ENCODE data around the gene TBATA. TPM values are rescaled to one million over a fixed set of nuclear protein-coding genes. Genes with fewer than 3 reads are reported as not detected.
"Not testable (repeated sequence)": the region's sequence is repeated elsewhere in the genome, so short reads cannot be mapped to it uniquely, and the experiment has no call there.

Gene TBATA
- total RNA-seq, 1 donor from 2014 or later: not detected

DNA sequence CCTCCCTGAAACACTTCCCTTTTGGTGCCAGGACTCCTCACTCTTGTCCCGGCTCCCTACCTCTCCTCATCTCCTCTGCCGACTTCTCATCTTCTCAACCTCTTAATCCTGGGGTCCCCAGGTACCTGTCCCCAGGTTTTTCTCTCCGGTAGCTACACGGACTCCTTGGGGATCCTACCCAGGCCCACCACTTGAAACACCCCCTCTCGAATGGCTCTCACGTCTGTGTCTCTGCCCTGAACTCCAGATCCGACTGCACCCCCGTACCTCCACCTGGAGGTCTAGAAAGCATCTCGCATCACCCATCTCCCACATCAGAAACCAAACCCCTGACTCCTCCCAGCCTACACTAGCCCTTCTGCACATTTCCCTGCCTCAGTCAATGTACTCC lies 4.8 kb downstream of the TBATA start:
- DNase-seq (ENCODE audit: low spot score in 2 of 2) (no peak), FAIRE-seq (no peak)

DNA sequence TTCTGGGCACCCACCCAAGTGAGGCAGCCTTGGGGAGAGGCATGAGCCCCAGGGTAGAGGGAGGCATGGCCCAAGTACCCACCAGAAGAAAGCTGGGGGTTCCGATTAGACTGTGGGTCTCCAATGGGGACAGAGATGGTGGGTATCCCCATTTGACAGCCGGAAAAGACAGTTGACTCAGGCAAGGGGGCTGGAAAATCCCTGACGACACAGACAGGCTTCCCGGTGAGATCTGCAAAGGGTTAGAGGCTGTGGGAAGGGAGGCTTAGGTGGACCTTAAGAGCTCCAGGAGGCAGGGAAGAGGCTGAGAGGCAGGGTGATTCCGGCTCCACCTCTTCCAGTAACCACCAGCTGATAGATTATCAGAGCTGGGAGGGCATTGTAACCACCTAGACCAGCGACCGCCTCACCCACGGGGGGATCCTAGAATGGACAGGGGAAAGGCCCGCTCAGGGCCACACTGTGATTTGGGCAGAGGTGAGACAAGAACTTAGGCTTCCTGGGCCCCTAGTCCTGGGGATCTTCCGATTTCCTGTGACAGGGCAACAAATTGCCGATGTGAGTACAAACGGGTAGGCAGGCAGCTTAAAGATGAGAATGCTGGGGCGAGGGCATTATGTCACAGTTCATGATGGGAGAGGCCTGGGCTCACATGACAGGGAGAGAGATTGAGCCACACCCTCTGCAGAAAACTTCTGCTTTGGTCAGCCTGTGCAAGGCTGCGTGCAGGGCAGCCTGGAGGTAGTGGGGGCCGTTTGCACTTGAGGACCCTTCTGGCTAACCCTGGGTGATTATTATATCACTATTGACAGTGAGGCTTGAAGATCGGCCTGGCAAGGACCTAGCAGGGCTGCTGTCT lies 5.4 kb downstream of the TBATA start:
- no peak for FAIRE-seq

GRCh38 chr10:70779088-70779487 lies 6.1 kb downstream of the TBATA start:
- FAIRE-seq (no peak), DNase-seq (ENCODE audit: low spot score in 2 of 2) (peak in 1 of 2 donors; percentile 42)

More for the DNA sequence above, 5.4 kb downstream of the TBATA start:
- no peak for DNase-seq (ENCODE audit: low spot score in 2 of 2)

DNA sequence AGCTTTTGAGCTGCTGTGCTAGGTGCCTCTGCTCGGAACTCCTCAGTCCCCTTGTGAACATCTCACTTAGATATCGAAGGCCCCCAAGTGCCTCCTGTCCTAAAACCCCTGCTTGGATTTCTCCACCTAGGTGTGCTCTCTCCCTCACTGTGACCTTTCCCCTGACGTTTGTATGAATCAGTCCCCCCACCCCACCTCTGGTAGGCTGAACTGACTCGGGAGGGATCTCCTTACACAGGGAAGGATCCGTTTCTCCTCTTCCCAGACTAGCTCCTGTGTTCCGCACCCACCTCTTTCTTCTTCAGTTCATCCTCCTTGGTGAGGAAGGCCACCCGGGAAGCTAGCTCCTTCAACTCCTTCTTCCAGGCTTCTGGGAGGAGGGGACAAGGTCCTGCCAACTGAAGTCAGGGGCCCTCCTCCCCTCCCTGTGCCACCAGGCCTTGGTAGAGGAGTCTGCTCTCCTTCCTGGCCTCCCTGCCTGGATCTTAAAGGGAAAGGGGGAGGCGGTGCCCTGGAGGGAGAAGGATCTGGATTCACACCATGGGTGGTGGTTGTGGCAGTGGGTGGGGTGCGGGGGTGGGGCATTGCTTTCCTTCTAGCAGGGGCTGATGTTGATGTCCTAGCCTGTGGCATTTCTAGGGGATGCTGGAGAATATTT lies 6.8 kb downstream of the TBATA start:
- FAIRE-seq: no peak
- no peak for DNase-seq (ENCODE audit: low spot score in 2 of 2)

DNA sequence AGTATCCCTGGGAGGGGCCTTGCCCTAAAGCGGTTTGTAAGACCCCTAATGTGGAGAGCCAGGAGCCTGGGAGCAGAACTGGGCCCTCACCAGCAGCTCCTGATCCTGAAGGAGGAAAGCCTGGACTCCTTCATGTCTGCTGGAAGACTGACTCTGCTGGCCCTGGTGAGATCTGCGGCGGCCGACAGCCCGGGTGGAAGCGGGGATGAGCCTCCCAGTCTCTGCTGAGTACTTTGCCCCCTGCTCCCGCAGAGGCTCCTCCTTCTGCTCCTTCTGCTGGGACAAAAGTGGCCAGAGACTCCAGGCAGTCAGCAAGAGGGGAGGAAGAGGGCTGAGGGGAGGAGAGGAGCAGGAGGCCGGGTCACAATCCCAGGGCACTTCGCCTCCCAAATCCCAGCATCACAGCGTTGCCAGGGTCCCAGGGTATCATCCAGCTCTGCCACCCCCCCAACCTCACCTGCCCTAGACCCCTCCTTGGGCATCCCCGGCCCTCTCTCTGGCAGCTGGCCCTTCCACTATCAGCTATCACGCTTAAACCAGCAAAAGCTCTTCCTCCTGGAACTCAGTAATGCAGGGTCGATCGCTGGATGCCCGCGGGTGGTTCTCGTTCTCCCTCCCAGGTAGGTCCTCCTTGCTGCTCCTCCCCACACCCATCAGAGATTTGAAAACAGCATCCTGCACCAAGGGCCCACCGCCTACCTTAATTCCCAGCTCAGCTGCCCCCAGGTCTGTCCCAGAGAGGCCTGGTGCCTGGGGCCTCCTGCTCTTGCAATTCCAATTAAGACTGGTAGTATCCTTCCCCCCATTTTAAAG lies 7.9 kb downstream of the TBATA start:
- DNase-seq (ENCODE audit: low spot score in 2 of 2): no peak
- FAIRE-seq: no peak

DNA sequence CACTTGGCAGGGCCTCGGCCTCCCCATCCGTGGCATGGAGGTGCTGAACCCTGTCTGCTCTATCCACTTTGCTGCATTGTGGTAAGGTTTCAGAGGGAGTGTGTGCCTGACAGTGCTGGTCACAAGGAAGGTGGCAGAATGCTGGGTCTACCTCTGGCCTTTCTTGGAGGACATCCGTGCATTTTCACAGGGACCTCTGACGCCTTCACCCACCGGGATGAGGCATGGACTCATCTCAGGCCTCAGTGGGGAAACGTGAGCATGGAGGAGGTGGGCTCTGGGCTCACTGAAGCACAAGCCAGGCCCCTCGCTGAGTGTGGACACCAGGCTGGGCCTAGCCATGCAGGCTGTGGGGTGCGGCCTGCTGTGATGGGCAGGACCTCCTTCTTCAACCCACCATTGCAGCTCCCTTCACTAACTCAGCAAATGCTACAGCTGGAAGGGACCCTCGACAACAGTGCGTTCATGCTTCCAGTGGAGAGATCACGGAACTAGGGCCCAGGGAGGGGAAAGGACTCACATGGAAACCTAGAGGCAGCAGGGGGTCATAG lies 8.6 kb downstream of the TBATA start:
- no peak for DNase-seq (ENCODE audit: low spot score in 2 of 2)
- no peak for FAIRE-seq

DNA sequence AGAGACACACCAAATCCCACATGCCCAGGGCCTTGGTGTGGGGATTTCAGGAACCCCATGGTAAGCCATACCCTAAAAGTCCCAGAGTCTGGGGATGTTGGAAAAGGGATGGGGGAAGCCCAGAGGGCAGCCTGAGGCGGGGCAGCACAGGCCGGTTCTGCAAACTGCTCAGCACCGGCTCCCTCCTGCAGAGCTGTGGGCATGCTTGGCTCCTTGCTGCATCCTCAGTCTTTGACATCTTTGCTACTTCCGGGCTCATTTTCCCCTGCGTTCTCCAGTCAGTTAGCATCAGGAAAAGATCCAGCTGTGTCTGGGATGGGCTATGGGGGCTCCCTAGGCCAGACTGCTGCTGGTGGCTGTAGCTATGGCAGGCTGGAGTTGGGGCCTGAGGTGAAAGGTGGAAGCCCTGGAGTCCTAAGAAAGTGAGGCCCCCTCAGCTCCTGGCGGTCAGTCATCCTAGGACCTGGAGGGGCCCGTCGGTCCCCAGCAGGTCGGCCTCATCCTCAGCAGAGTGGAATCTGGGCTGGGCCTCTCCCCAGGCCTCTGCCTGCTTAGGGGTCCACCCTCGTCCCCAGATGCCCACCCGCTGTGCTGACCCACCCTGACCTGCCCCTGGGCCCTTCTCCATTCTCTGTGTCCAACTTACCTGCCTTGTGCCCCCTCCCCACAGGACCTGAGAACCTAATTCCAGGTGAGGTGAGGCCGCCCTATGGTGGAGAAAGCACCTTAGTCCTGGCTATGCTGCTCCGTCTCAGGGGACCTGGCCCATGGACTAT lies 9.3 kb downstream of the TBATA start:
- DNase-seq (ENCODE audit: low spot score in 2 of 2) (no peak), FAIRE-seq (no peak)

GRCh38 chr10:70774810-70775678 lies 10.1 kb downstream of the TBATA start:
- no peak for DNase-seq (ENCODE audit: low spot score in 2 of 2)
- FAIRE-seq: no peak

GRCh38 chr10:70773965-70774809 lies 11.0 kb downstream of the TBATA start:
- FAIRE-seq (no peak), DNase-seq (ENCODE audit: low spot score in 2 of 2) (no peak)

DNA sequence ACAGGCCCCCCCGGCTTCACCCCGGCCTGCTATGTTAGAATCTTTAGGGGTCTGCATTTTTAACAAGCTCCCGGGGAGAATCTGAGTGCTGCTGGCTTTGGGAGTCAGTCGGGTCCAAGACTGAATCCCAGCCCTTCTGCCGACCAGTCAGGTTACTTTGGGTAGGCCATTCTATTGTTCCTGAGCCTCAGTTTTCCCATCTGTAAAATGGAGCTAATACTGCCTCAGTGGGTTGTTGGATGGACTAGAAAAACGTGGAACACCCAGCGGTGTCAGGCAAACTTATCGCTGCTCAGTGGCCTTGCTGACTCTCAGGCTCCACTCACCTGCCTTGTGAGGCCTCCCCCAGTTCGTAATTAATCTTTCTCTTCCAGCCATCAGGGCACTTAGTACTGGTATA lies 11.7 kb downstream of the TBATA start:
- DNase-seq (ENCODE audit: low spot score in 2 of 2): no peak
- no peak for FAIRE-seq

DNA sequence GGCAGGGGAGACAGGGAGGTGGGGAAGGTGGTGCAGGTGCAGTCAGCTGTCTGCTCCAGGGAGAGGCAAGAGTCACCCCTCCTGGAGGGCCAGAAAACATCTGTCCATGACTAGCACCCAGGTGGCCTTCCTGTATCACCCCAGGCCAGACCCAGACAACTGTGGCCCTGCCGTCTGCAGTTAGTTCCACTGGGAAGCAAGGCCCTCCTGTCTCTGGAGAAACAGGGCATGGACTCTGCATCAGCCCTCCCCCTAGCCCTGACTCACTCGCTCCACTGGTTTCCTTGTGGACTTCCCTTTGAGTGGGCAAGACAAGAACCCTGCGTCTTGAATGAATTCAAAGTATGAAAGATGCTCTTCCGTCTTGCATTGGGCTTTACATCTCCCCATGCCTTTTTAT lies 12.6 kb downstream of the TBATA start:
- FAIRE-seq: no peak
- DNase-seq (ENCODE audit: low spot score in 2 of 2): peak in 1 of 2 donors; percentile 2

DNA sequence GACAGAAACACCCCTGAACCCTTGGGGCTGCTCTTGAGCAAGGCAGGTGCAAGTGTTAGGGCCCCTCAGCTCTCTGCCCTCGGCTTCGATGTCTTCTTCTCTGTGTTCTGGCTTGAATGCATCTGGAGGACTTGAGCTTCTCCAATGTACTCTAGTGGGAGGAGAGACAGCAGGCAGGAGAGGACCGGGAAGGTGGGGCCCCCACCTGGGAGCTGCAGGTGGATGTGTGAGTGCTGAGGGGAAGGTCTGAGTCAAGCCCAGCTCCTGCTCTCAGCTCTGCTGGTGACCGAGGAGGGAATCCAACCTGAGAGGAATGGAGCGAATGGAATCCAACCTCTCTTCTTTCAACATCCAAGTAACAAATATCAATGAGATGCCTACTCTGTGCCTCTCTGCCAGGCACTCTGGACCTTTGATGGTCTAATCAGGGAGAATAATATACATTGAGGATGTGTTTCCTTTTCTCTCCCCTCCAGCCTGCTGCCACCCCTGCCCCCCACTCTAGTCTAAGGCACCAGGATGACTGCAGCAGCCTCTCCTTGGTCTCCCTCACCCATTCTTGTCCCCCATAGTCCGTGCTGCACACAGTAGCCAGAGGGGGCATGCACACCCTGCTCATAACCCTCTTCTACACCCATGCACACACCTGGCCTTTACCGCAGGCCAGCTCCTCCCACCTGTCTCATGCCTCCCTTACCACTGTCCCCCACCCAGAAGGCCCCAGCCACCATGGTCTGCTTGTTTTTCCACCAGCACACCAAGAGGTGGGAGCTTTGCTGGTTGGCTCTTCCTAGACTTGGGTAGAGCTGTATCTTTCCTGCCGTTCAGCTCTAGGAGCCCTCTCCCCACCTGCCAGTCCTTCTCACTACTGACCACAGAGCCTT lies 13.6 kb downstream of the TBATA start:
- DNase-seq (ENCODE audit: low spot score in 2 of 2): peak in 1 of 2 donors; percentile 3
- FAIRE-seq: no peak

DNA sequence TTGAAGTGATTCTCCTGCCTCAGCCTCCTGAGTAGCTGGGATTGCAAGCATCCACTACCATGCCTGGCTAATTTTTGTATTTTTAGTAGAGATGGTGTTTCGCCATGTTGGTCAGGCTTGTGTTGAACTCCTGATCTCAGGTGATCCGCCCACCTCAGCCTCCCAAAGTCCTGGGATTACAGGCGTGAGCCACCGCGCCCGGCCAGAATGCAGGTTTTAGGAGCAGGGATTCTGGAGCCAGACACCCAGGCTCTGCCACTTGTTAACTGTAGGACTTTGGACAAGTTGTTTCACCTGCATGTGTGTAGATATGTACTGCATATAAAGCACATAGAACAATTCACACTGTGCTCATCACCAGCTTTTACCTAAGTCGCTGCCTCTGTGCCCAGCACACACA lies 14.7 kb downstream of the TBATA start:
- not testable (repeated sequence) for FAIRE-seq

DNA sequence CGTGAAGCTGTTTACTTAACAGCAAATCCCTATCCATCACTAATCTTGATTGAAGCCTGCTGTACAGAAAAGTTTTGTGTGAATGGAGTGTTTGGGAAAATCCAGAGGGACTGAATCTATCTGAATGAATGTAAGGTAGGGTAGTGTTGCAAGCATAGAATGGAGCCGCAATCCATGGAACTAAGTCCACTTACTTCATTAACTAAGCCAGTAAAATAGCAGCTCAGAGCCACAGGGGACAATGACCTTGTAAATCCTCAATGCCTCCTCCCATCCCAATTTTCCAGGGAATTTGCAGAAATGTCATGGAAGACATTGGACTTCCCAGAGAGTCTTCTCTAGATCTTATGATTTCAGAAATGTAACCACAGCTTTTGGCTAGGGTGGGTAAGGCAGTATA lies 15.2 kb downstream of the TBATA start:
- no peak for DNase-seq (ENCODE audit: low spot score in 2 of 2)
- FAIRE-seq: no peak

More for the DNA sequence above, 14.7 kb downstream of the TBATA start:
- not testable (repeated sequence) for DNase-seq (ENCODE audit: low spot score in 2 of 2)

GRCh38 chr10:70769121-70769520 lies 16.1 kb downstream of the TBATA start:
- FAIRE-seq (no peak), DNase-seq (ENCODE audit: low spot score in 2 of 2) (no peak)

- DNase-seq (ENCODE audit: low spot score in 2 of 2); FAIRE-seq: not testable (repeated sequence)
Measured at GRCh38 chr10:70768026-70768685, 17.0 kb downstream of the TBATA start.
